Peyer's patch (tissue), 4 donors: ENCODE results near the gene KLHL4.

Source experiments
- POLR2A ChIP-seq, 2 donors: fragments of 450-650 bp; IDR thresholded peaks; one replicate each; pipeline ENCODE4 v1.5.1; 2017; ENCODE audit warnings: antibody characterized with exemption in 2 of 2, mild to moderate bottlenecking in 2 of 2, moderate library complexity in 2 of 2
- TF ChIP-seq, protein P1 (sequence below), 6 experiments: fragments of 450-650 bp in 4 of 6; fragments of 200-600 bp in 2 of 6; sonication (generic) in 1 of 6; IDR thresholded peaks; one replicate each; pipeline ENCODE4 v1.5.1; 2017 to 2019; ENCODE audit warnings: antibody characterized with exemption in 6 of 6, mild to moderate bottlenecking in 3 of 6, moderate library complexity in 1 of 6

- TF ChIP-seq, protein P1, sequence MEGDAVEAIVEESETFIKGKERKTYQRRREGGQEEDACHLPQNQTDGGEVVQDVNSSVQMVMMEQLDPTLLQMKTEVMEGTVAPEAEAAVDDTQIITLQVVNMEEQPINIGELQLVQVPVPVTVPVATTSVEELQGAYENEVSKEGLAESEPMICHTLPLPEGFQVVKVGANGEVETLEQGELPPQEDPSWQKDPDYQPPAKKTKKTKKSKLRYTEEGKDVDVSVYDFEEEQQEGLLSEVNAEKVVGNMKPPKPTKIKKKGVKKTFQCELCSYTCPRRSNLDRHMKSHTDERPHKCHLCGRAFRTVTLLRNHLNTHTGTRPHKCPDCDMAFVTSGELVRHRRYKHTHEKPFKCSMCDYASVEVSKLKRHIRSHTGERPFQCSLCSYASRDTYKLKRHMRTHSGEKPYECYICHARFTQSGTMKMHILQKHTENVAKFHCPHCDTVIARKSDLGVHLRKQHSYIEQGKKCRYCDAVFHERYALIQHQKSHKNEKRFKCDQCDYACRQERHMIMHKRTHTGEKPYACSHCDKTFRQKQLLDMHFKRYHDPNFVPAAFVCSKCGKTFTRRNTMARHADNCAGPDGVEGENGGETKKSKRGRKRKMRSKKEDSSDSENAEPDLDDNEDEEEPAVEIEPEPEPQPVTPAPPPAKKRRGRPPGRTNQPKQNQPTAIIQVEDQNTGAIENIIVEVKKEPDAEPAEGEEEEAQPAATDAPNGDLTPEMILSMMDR (IDR thresholded peaks at IDR 0.05) = no peak
- no peak for TF ChIP-seq POLR2A (IDR thresholded peaks at IDR 0.05)
Measured at GRCh38 chrX:87572901-87573300, 55.3 kb downstream of the KLHL4 start.
